ENCODE measurements around the gene KIF3A. TPM values are rescaled to one million over a fixed set of nuclear protein-coding genes. Genes with fewer than 3 reads are reported as not detected.

The KIF3A gene
- total RNA-seq, 1 donor from 2014 or later = 33.6 TPM

DNA sequence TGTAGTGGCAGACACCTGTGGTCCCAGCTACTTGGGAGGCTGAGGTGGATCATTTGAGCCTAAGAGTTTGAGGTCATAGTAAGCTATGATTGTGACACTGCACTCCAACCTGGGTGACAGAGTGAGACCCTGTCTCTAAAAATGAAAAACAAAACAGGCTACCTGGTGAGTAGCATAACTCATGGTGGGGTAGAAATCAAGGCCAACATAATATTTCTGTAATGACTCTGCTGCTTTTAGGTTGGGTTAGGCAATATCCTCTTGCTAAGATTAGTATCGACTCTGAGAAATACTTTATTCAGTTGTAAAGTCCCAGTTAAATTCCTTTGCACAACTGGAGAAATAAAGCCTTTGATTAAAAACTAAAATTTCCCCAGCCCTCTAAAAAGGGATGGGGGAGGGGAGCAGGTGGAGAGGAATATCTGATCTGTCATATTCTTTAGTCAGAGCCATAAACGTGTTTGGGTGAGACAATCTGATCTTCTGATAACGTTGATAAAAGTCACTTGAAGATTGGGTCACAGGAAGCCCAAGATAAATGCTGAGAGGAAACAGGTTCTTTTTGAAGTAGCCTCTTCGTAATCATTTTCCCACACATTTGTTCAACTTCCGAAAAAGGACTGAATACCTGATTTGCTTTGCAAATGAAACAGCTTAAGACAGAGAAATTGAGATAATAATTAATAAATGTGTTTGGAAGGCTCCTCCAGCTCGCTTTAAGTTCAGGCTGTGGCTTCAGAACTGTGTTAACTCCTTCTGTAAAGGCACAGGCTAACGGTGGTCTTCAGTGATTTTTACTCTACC, 48.6 kb downstream of the KIF3A start:
- peaks cover 3% of the 10 kb centered on the region for H3K9me3 Mint-ChIP-seq (ENCODE audit: low read depth)
- no peak overlapping the region for H3K4me3 Mint-ChIP-seq (ENCODE audit: low read depth)
- no peaks in the 10 kb centered on the region for H3K27me3 Mint-ChIP-seq
- no peak for DNase-seq (ENCODE audit: low spot score, unreplicated experiment)
- peaks cover 3% of the 10 kb centered on the region for H3K36me3 Mint-ChIP-seq (ENCODE audit: insufficient read depth)
- H3K27ac Mint-ChIP-seq = no peak overlapping the region
- TF ChIP-seq, protein P1, sequence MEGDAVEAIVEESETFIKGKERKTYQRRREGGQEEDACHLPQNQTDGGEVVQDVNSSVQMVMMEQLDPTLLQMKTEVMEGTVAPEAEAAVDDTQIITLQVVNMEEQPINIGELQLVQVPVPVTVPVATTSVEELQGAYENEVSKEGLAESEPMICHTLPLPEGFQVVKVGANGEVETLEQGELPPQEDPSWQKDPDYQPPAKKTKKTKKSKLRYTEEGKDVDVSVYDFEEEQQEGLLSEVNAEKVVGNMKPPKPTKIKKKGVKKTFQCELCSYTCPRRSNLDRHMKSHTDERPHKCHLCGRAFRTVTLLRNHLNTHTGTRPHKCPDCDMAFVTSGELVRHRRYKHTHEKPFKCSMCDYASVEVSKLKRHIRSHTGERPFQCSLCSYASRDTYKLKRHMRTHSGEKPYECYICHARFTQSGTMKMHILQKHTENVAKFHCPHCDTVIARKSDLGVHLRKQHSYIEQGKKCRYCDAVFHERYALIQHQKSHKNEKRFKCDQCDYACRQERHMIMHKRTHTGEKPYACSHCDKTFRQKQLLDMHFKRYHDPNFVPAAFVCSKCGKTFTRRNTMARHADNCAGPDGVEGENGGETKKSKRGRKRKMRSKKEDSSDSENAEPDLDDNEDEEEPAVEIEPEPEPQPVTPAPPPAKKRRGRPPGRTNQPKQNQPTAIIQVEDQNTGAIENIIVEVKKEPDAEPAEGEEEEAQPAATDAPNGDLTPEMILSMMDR (IDR thresholded peaks at IDR 0.05; ENCODE audit: unreplicated experiment) = no peak
- no peaks in the 10 kb centered on the region for H3K4me1 Mint-ChIP-seq (ENCODE audit: low read depth)

DNA sequence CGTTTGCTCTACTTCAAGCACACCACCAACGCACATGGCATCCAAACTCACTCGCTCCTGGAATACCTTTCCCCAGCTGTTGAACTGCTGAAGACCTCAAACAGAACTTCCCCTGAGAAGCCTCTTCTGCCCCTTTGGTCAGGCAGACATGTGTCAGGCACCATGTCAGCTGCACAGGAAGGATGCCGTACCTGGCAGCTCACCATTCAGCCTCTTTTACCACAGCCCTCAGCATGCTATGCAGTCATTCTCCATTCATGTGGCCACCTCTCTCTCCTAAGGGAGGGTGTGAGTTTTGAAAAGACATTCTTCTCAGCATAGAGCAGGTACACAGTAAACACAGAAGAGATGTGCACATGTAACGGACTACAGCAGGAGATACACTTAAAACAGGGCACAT, 49.4 kb downstream of the KIF3A start:
- Mint-ChIP-seq H3K36me3 (ENCODE audit: insufficient read depth) (peaks cover 3% of the 10 kb centered on the region), H3K27ac (peak overlapping the region; percentile 39), H3K27me3 (no peaks in the 10 kb centered on the region), H3K9me3 (ENCODE audit: low read depth) (peaks cover 3% of the 10 kb centered on the region), H3K4me1 (ENCODE audit: low read depth) (no peaks in the 10 kb centered on the region), H3K4me3 (ENCODE audit: low read depth) (no peak overlapping the region)
- TF ChIP-seq, protein P1 (IDR thresholded peaks at IDR 0.05; ENCODE audit: unreplicated experiment) = no peak
- DNase-seq (ENCODE audit: low spot score, unreplicated experiment) = no peak

DNA sequence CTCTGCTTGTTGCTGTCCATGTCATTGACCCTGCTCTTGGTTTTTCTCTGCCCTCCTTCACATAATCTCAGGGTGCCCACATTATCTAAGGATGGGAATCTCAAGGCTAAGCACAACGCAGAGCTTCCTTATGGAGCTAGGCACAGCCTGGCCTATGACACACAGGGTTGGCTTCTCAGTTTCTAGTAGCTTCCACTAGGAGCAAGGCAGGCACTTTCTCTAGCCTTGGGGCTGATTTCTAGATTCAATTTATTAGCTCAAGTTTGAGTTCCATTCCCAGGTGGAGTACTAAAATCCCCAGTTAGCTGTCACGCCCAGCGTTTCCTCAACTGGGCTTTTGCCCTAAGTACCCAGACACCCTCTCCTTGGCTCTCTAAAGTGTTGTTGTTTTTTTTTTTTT, 51.2 kb downstream of the KIF3A start:
- Mint-ChIP-seq H3K4me3 (ENCODE audit: low read depth) (no peak overlapping the region), H3K4me1 (ENCODE audit: low read depth) (no peaks in the 10 kb centered on the region)
- TF ChIP-seq, protein P1 (IDR thresholded peaks at IDR 0.05; ENCODE audit: unreplicated experiment) = no peak

DNA sequence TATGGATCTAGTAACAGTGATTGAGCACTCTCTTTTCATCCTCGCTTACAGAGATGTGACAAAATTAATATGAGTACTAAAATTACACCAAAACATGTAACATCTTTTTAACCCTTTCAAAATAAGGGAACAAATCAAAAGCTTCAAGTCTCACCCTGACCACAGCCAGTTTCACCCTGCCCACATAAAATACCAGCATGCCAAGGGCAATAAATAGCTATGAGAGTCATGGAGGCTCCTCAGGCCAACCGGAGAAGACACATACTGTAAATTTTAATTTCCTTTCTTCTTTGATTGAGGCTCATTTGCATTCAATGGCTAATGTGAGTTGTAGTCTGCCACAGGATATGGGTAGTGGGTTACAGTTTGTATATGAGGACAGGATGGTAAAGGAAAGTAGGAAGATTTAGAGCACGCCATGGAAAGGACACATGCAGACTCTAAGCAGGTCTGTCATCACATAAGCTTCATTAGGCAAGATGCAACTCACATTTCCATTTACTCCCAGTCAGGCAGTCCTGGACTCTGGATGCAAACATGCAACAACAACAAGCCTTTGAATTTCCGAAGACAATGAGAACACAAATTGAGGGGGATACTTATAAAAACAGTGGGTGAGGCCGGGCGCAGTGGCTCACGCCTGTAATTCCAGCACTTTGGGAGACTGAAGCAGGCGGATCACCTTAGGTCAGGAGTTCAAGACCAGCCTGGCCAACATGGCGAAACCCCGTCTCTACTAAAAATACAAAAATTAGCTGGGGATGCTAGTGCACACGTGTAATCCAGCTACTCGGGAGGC, 52.2 kb downstream of the KIF3A start:
- Mint-ChIP-seq H3K4me1 (ENCODE audit: low read depth) (no peaks in the 10 kb centered on the region), H3K36me3 (ENCODE audit: insufficient read depth) (no peaks in the 10 kb centered on the region), H3K27me3 (no peaks in the 10 kb centered on the region), H3K4me3 (ENCODE audit: low read depth) (no peak overlapping the region), H3K9me3 (ENCODE audit: low read depth) (no peaks in the 10 kb centered on the region), H3K27ac (no peak overlapping the region)
- no peak for DNase-seq (ENCODE audit: low spot score, unreplicated experiment)
- TF ChIP-seq, protein P1 (IDR thresholded peaks at IDR 0.05; ENCODE audit: unreplicated experiment) = no peak

More for the DNA sequence above, 51.2 kb downstream of the KIF3A start:
- H3K9me3 Mint-ChIP-seq (ENCODE audit: low read depth) = no peaks in the 10 kb centered on the region
- no peak overlapping the region for H3K27ac Mint-ChIP-seq
- no peaks in the 10 kb centered on the region for H3K36me3 Mint-ChIP-seq (ENCODE audit: insufficient read depth)
- no peaks in the 10 kb centered on the region for H3K27me3 Mint-ChIP-seq
- DNase-seq (ENCODE audit: low spot score, unreplicated experiment) = no peak

DNA sequence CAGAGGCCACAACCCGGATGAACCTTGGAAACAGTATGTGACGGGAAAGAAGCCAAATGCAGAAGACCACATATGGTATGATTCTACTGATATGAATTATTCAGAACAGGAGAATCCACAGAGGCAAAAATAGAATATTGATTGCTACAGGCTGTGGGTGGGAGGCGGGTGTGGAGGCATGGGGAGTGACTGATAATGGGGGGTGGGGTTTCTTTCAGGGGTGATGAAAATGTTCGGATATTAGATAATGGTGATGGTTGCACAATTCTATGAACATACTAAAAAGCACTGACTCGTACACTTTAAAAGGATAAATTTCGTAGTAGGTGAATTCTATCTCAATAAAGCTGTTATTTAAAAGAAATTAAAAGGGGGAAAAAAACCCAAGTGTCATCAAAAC, 52.9 kb downstream of the KIF3A start:
- Mint-ChIP-seq H3K27ac (no peak overlapping the region), H3K9me3 (ENCODE audit: low read depth) (no peaks in the 10 kb centered on the region), H3K4me3 (ENCODE audit: low read depth) (no peak overlapping the region)

More for the DNA sequence above, 52.9 kb downstream of the KIF3A start:
- no peak for DNase-seq (ENCODE audit: low spot score, unreplicated experiment)
- Mint-ChIP-seq H3K4me1 (ENCODE audit: low read depth) (no peaks in the 10 kb centered on the region), H3K36me3 (ENCODE audit: insufficient read depth) (no peaks in the 10 kb centered on the region), H3K27me3 (no peaks in the 10 kb centered on the region)
- TF ChIP-seq, protein P1 (IDR thresholded peaks at IDR 0.05; ENCODE audit: unreplicated experiment) = no peak

Measured in progenitor cell of endocrine pancreas (in vitro differentiated cells).